ENCODE data around the gene MAMLD1. TPM values are rescaled to one million over a fixed set of nuclear protein-coding genes. Genes with fewer than 3 reads are reported as not detected.

The MAMLD1 gene
- total RNA-seq, 1 donor from 2014 or later: 2.5 TPM

DNA sequence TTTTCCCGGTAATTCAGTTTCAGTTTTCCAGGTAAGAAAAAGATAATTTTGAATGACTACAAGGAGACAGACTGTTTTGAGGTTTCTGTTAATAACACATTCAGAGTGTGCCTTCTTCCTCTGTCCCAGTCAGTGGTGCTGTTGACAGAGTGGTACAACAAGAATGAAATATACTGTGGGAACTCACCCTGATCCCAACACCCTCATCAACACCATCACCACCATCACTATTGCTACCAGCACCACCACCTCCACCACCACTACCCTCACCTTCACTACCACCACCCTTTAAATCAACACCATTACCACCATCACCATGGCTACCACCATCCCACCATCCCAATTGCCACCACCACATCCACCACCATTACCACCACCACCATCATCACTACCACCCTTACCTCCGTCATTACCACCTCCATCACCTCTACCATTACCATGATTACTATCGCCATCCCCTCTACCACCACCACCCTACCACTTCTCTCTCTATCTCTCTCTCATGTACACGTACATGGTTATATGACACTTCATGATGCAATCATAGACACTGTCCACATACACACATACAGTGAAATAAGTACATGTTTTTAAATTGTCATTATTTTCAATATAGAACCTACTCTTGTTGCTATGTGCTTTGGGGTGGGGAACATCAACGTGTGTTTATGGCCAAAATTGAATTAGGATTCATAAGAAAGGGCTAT is 91.5 kb downstream of the MAMLD1 start:
- H3K4me3 ChIP-seq (ENCODE audit: low read depth, low read length): no peak overlapping the region
- TF ChIP-seq, protein P1, sequence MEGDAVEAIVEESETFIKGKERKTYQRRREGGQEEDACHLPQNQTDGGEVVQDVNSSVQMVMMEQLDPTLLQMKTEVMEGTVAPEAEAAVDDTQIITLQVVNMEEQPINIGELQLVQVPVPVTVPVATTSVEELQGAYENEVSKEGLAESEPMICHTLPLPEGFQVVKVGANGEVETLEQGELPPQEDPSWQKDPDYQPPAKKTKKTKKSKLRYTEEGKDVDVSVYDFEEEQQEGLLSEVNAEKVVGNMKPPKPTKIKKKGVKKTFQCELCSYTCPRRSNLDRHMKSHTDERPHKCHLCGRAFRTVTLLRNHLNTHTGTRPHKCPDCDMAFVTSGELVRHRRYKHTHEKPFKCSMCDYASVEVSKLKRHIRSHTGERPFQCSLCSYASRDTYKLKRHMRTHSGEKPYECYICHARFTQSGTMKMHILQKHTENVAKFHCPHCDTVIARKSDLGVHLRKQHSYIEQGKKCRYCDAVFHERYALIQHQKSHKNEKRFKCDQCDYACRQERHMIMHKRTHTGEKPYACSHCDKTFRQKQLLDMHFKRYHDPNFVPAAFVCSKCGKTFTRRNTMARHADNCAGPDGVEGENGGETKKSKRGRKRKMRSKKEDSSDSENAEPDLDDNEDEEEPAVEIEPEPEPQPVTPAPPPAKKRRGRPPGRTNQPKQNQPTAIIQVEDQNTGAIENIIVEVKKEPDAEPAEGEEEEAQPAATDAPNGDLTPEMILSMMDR (conservative IDR thresholded peaks at IDR 0.05; ENCODE audit: low read depth, low read length): no peak
- no peak for DNase-seq (ENCODE audit: low read depth)

DNA sequence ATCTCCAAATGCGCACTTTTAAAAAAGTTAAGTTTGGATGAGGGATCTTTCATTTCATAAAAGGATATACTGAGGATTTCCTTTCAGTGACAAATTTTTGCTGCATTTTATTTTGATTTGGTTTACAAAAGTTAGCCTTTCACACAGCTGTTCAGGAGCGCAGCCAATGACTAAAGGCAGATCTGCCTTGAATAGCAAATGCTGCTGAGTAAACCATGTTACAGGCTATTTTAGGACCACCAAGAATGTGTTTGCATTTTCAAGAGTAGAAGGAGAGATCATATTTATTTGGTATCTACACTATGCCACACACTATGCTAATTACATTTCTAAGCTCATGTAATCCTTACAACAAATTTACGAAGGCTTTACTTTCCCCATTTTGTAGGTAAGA is 92.1 kb downstream of the MAMLD1 start:
- TF ChIP-seq, protein P1 (conservative IDR thresholded peaks at IDR 0.05; ENCODE audit: low read depth, low read length): no peak
- no peak for DNase-seq (ENCODE audit: low read depth)
- no peak overlapping the region for H3K4me3 ChIP-seq (ENCODE audit: low read depth, low read length)

DNA sequence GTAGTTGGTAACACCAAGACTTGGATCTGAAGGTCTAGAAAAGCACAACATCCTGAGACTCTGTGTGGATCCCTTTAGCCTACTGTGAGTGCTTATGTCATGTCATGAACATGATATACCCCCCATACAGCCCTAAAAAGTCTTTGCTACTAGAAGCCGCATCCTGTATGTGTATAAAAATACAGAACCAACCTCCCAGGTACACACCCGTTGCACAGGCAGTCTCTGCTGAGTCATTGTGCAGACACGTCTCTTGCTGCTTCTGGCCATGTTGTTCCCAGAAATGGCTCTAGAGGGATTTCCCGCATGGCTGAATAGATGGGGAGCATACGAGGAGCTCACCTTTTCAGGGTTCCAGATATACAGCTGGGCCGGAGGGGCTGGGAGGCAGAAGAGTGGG is 93.3 kb downstream of the MAMLD1 start:
- no peak overlapping the region for H3K4me3 ChIP-seq (ENCODE audit: low read depth, low read length)
- DNase-seq (ENCODE audit: low read depth): no peak
- TF ChIP-seq, protein P1 (conservative IDR thresholded peaks at IDR 0.05; ENCODE audit: low read depth, low read length): no peak

DNA sequence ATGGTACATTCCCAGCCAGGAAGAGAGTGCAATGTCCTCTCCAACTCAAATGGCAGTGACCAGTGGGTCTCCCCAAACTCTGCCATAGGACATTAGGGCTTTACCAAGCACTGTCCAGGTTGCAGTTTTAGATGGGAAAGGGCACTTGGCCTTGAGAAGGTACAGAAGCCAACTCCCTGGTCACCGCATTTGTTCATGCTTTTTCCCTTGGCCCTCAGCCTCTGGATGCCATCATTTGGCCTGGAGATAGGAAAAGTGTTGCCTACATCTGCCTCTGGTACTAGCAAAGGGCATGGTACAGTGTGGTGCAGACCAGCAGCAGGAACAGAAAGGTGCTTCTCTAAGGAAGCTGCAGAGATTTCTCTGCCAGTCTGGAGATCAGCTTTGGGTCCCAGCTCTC is 93.8 kb downstream of the MAMLD1 start:
- H3K4me3 ChIP-seq (ENCODE audit: low read depth, low read length): no peak overlapping the region
- TF ChIP-seq, protein P1 (conservative IDR thresholded peaks at IDR 0.05; ENCODE audit: low read depth, low read length): no peak
- DNase-seq (ENCODE audit: low read depth): no peak

DNA sequence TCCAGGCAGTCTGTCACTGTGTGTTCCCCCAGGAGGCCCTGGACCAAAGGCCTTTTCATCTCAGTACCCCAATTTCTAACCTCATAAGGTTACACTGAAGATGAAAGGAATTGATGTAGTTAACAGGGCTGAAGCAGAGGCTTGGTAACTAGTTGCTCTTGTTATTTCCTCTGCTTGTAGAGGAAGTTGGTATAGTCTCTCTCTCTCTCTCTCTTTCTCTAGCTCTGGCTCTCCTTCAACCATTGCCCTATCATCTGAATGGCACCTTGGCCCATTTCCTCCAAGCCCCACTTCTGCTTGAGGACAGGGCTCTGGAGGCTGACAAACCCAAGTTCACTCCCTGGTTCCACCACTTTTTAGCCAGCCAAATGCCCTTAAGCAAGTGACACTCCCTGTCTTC is 96.1 kb downstream of the MAMLD1 start:
- no peak for DNase-seq (ENCODE audit: low read depth)
- TF ChIP-seq, protein P1 (conservative IDR thresholded peaks at IDR 0.05; ENCODE audit: low read depth, low read length): no peak
- no peak overlapping the region for H3K4me3 ChIP-seq (ENCODE audit: low read depth, low read length)

DNA sequence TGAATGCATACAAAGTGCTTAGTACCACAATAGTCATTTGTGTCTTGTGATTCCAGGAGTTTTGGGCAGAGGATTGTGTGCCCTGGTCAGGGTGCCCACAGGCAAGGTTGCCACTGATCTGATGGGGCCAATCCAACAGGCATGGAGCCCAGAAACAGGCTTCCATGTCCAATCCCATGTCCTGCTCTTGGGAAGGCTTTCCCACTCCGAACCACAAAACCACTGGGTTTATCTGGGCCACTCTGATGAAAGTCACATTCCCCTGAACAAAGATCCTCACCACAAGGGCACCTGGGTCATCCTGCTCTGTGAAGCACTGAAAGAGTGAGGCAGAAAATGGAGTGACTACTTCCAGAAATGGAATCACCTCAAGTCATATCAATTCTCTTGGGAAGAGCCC is 96.9 kb downstream of the MAMLD1 start:
- TF ChIP-seq, protein P1 (conservative IDR thresholded peaks at IDR 0.05; ENCODE audit: low read depth, low read length): no peak
- DNase-seq (ENCODE audit: low read depth): no peak
- H3K4me3 ChIP-seq (ENCODE audit: low read depth, low read length): no peak overlapping the region

DNA sequence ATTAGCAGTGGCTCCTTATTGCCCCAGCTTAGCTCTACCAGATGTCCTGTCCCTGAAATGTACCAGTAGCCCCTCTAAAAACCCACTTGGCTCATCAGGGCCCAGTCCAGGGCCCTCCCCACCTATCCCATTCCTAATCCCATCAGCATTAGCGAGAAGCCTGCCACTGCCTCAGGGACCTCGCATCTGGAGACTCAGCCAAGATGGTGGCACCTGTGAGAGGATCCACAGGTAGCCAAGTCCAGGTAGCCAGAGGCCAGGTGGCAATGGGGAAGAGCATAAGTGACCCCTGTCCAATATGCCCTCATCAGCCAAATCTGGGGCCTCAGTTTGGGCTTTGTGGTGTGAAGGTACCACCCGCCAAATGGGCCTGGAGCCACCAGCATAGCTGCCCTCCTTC is 97.7 kb downstream of the MAMLD1 start:
- DNase-seq (ENCODE audit: low read depth): no peak
- TF ChIP-seq, protein P1 (conservative IDR thresholded peaks at IDR 0.05; ENCODE audit: low read depth, low read length): no peak

More for the DNA sequence above, 97.7 kb downstream of the MAMLD1 start:
- no peak overlapping the region for H3K4me3 ChIP-seq (ENCODE audit: low read depth, low read length)
